A549 (cell line): ENCODE data around the gene HTR6. TPM values are rescaled to one million over a fixed set of nuclear protein-coding genes. Genes with fewer than 3 reads are reported as not detected.

ENCODE experiments used
- ATAC-seq, 2 experiments: fragments of 200-7000 bp in 1 of 2; fragments of >200 bp in 1 of 2; cut with Nextera tagmentation in 1 of 2; cut with Tn5 transposase in 1 of 2; 3 replicates each; pipeline versions ENCODE4 v1.8.0 to v1.9.1; 2018 to 2020; ENCODE audit warnings: mild to moderate bottlenecking in 1 of 2, moderate library complexity in 1 of 2
- CTCF ChIA-PET: fragments of 300-600 bp; sonication (Branson Sonifier 250); formaldehyde crosslinking; extraction: SDS; loops from one replicate; lab custom pipeline; 2021; ENCODE audit warnings: antibody characterized with exemption, inconsistent platforms; lab: Yijun Ruan, JAX
- POLR2A ChIA-PET: fragments of 350-600 bp; formaldehyde crosslinking; extraction: SDS; loops from one replicate; lab custom pipeline; 2021; ENCODE audit warnings: antibody characterized with exemption, inconsistent platforms; lab: Yijun Ruan, JAX
- DNase-seq, 2 experiments: peaks; one replicate each; pipeline versions ENCODE4 v3.0.0 to v3.0.0-alpha.2; 2011 to 2016; ENCODE audit warnings: low read depth in 1 of 2, low spot score in 1 of 2
- FAIRE-seq: peaks from 2 replicates; lab custom pipeline; 2011; peaks lifted over from hg19 to GRCh38; lab: Jason Lieb, UNC
- H3K27ac ChIP-seq, 2 experiments: fragments of >200 bp; sonication (Bioruptor Twin); formaldehyde crosslinking; 3 replicates each; pipeline ENCODE4 v1.5.1; 2016 to 2017
- H3K4me1 ChIP-seq: fragments of >200 bp; sonication (Bioruptor Twin); formaldehyde crosslinking; 3 replicates; pipeline ENCODE4 v1.6.1; 2016
- H3K4me2 ChIP-seq: fragments of >200 bp; sonication (Bioruptor Twin); formaldehyde crosslinking; 3 replicates; pipeline ENCODE4 v1.6.1; 2016
- H3K4me3 ChIP-seq: fragments of >200 bp; sonication (Bioruptor Twin); formaldehyde crosslinking; 3 replicates; pipeline ENCODE4 v1.5.1; 2016
- H3K9me3 ChIP-seq: fragments of >200 bp; sonication (Bioruptor Twin); formaldehyde crosslinking; 3 replicates; pipeline ENCODE4 v1.6.1; 2016
- BCL3 ChIP-seq: fragments of >200 bp; sonication (Bioruptor Twin); formaldehyde crosslinking; IDR thresholded peaks from 3 replicates; pipeline ENCODE4 v1.6.1; 2016
- CBX2 ChIP-seq: fragments of 200-600 bp; sonication (generic); IDR thresholded peaks from 2 replicates; pipeline ENCODE4 v1.6.1; 2016; ENCODE audit warnings: low read depth, mild to moderate bottlenecking, borderline replicate concordance
- CHD2 ChIP-seq: fragments of 150-350 bp; IDR thresholded peaks from 2 replicates; pipeline ENCODE4 v1.6.1; 2014; ENCODE audit warnings: low read length; ENCODE audit not compliant: partially characterized antibody
- E2F6 ChIP-seq: IDR thresholded peaks from 2 replicates; pipeline ENCODE4 v1.6.1; 2012; ENCODE audit warnings: low read depth, borderline replicate concordance
- EHF ChIP-seq: fragments of 250-450 bp; sonication (Bioruptor Pico); IDR thresholded peaks from 2 replicates; pipeline ENCODE4 v1.5.0; 2020; ENCODE audit warnings: mild to moderate bottlenecking
- EHMT2 ChIP-seq: fragments of 200-600 bp; sonication (generic); IDR thresholded peaks from 2 replicates; pipeline ENCODE4 v1.6.1; 2016; ENCODE audit warnings: antibody characterized with exemption, low read depth, mild to moderate bottlenecking, moderate library complexity
- FOSL2 ChIP-seq, 2 experiments: fragments of 450-650 bp in 1 of 2; fragments of >200 bp in 1 of 2; sonication (Bioruptor Twin) in 1 of 2; formaldehyde crosslinking; IDR thresholded peaks; 2 replicates each; pipeline versions ENCODE4 v1.5.0 to v1.6.1; 2016 to 2020; ENCODE audit warnings: mild to moderate bottlenecking in 1 of 2, moderate library complexity in 1 of 2
- FOXS1 ChIP-seq: fragments of 250-450 bp; sonication (Bioruptor Pico); IDR thresholded peaks from 2 replicates; pipeline ENCODE4 v1.5.0; 2020; ENCODE audit warnings: mild to moderate bottlenecking, moderate library complexity
- GATA3 ChIP-seq: IDR thresholded peaks from 2 replicates; pipeline ENCODE4 v1.6.1; 2012; ENCODE audit warnings: borderline replicate concordance
- HMGXB4 ChIP-seq: fragments of 250-450 bp; sonication (Bioruptor Pico); IDR thresholded peaks from 2 replicates; pipeline ENCODE4 v1.5.0; 2021; ENCODE audit warnings: mild to moderate bottlenecking, moderate library complexity, borderline replicate concordance
- JUN ChIP-seq, 2 experiments: fragments of >200 bp; sonication (Bioruptor Twin); formaldehyde crosslinking; IDR thresholded peaks; 2 replicates in 1 of 2; 3 replicates in 1 of 2; pipeline ENCODE4 v1.6.1; 2016 to 2017
- JUNB ChIP-seq: fragments of >200 bp; sonication (Bioruptor Twin); formaldehyde crosslinking; IDR thresholded peaks from 2 replicates; pipeline ENCODE4 v1.6.1; 2016
- MAZ ChIP-seq: fragments of 150-350 bp; IDR thresholded peaks from 2 replicates; pipeline ENCODE4 v1.6.1; 2014; ENCODE audit warnings: antibody characterized with exemption, low read depth, low read length, borderline replicate concordance
- NPAS2 ChIP-seq: fragments of 250-450 bp; sonication (Bioruptor Pico); IDR thresholded peaks from 2 replicates; pipeline ENCODE4 v1.8.0; 2022; ENCODE audit warnings: mild to moderate bottlenecking, moderate library complexity, borderline replicate concordance
- POLR2AphosphoS2 ChIP-seq: conservative IDR thresholded peaks from 2 replicates; pipeline ENCODE4 v1.6.1; 2012; ENCODE audit warnings: low read length, improper control_type of control experiment, inconsistent platforms
- RAD21 ChIP-seq, 2 experiments: fragments of >200 bp in 1 of 2; sonication (Bioruptor Twin) in 1 of 2; formaldehyde crosslinking in 1 of 2; IDR thresholded peaks in 1 of 2; conservative IDR thresholded peaks in 1 of 2; 2 replicates in 1 of 2; 3 replicates in 1 of 2; pipeline ENCODE4 v1.6.1; 2012 to 2018; ENCODE audit warnings: inconsistent platforms in 1 of 2
- RCOR1 ChIP-seq: fragments of 150-350 bp; IDR thresholded peaks from 2 replicates; pipeline ENCODE4 v1.6.1; 2014; ENCODE audit warnings: antibody characterized with exemption, low read length, low read depth
- RFX5 ChIP-seq: fragments of 450-650 bp; IDR thresholded peaks from 2 replicates; pipeline ENCODE4 v1.7.1; 2014; ENCODE audit warnings: antibody characterized with exemption, mild to moderate bottlenecking, moderate library complexity
- RNF2 ChIP-seq: fragments of 200-600 bp; sonication (generic); IDR thresholded peaks from 2 replicates; pipeline ENCODE4 v1.6.1; 2016; ENCODE audit warnings: low read depth, mild to moderate bottlenecking, antibody characterized with exemption, moderate library complexity, borderline replicate concordance
- SMC3 ChIP-seq: fragments of >200 bp; sonication (Bioruptor Twin); formaldehyde crosslinking; IDR thresholded peaks from 3 replicates; pipeline ENCODE4 v1.6.1; 2018; ENCODE audit warnings: inconsistent platforms
- SREBF2 ChIP-seq: fragments of 450-650 bp; IDR thresholded peaks from 2 replicates; pipeline ENCODE4 v1.6.1; 2014; ENCODE audit warnings: mild to moderate bottlenecking, moderate library complexity
- TP53 ChIP-seq: fragments of 250-450 bp; sonication (Bioruptor Pico); IDR thresholded peaks from 2 replicates; pipeline ENCODE4 v1.5.0; 2021; ENCODE audit warnings: mild to moderate bottlenecking, moderate library complexity
- USF2 ChIP-seq: fragments of 450-650 bp; IDR thresholded peaks from 2 replicates; pipeline ENCODE4 v1.6.1; 2014; ENCODE audit warnings: antibody characterized with exemption
- ZC3H11A ChIP-seq: fragments of 450-650 bp; IDR thresholded peaks from 2 replicates; pipeline ENCODE4 v1.6.1; 2014; ENCODE audit warnings: antibody characterized with exemption, mild to moderate bottlenecking
- ZNF302 ChIP-seq: fragments of 250-450 bp; sonication (Bioruptor Pico); IDR thresholded peaks from 2 replicates; pipeline ENCODE4 v1.9.0; 2021; ENCODE audit warnings: inconsistent platforms, mild to moderate bottlenecking, moderate library complexity
- ZSCAN20 ChIP-seq: fragments of 250-450 bp; sonication (Bioruptor Pico); IDR thresholded peaks from 2 replicates; pipeline ENCODE4 v1.8.0; 2022; ENCODE audit warnings: mild to moderate bottlenecking, moderate library complexity
- WGBS: methylation state at CpG from one replicate; pipeline ENCODE4 v1.1.6; 2017; ENCODE audit errors: missing lambda C conversion rate; 5-methylcytosine and 5-hydroxymethylcytosine counted together
- polyA plus RNA-seq, 4 experiments: library from polyadenylated mRNA; depleted of rRNA in 3 of 4; stranded (reverse); fragments of >200 nt; fragmentation: RNase III in 1 of 4; extraction: RNeasy Plus Mini Kit Qiagen cat#74134 plus additional on column Dnase treatment in 1 of 4; gene quantifications; 2 replicates in 3 of 4; 3 replicates in 1 of 4; pipeline ENCODE4 v1.2.3, GENCODE V29; 2011 to 2017

The HTR6 gene
- polyA plus RNA-seq, 2 of the 4 experiments (the other 2 are of a cell fraction): 0.21 TPM; not detected in 1

GRCh38 chr1:19616489-19616888 is 48.2 kb upstream of the HTR6 start:
- WGBS: 29% methylated on average over 2 of the region's 2 CpGs
- TF ChIP-seq BCL3 (no peak), JUN (IDR thresholded peaks at IDR 0.05) (no peak), EHMT2 (no peak), RFX5 (no peak), HMGXB4 (no peak), USF2 (no peak), EHF (no peak), MAZ (no peak), E2F6 (no peak), POLR2AphosphoS2 (no peak), TP53 (CRISPR knock-in tag) (no peak), CBX2 (no peak), RCOR1 (no peak), FOXS1 (no peak), JUNB (no peak), NPAS2 (CRISPR knock-in tag) (no peak), FOSL2 (IDR thresholded peaks at IDR 0.05) (no peak), FOSL2 (CRISPR knock-in tag; IDR thresholded peaks at IDR 0.05) (no peak)
- no peak for FAIRE-seq
- Histone ChIP-seq H3K9me3 (no peaks in the 10 kb centered on the region), H3K4me3 (no peak overlapping the region), H3K4me1 (peaks cover 26% of the 10 kb centered on the region), H3K4me2 (peak overlapping the region; percentile 51), H3K27ac (peak overlapping the region; percentile 56 to 67; a peak in 4 of 6 replicates)
- ChIA-PET CTCF (no interaction called here), POLR2A (no interaction called here)
- peak in 1 of 2 experiments; percentile 50; a peak in 1 of 6 replicates for ATAC-seq
- no peak for DNase-seq

- ChIA-PET POLR2A (no interaction called here), CTCF (interaction anchor here (0.6 to 2.3 kb wide), 2 partner anchors 37 to 301 kb away, joined by 4 to 6 read pairs; no protein-coding TSS in a partner anchor)
- WGBS: 85% methylated on average over 3 of the region's 3 CpGs
- Histone ChIP-seq H3K9me3 (no peaks in the 10 kb centered on the region), H3K27ac (peak overlapping the region; percentile 56 to 67; a peak in 4 of 6 replicates), H3K4me2 (peak overlapping the region; percentile 51; the same call in 2 of the 3 replicates), H3K4me3 (no peak overlapping the region), H3K4me1 (peaks cover 29% of the 10 kb centered on the region)
- DNase-seq (no peak), ATAC-seq (no peak), FAIRE-seq (no peak)
- no peak for TF ChIP-seq ZSCAN20 (CRISPR knock-in tag)
- TF ChIP-seq GATA3: no peak
- TF ChIP-seq RNF2: no peak
- no peak for TF ChIP-seq SREBF2
- no peak for TF ChIP-seq FOXS1
- no peak for TF ChIP-seq CBX2
- TF ChIP-seq BCL3: no peak
- no peak for TF ChIP-seq ZC3H11A
- TF ChIP-seq SMC3: no peak
- TF ChIP-seq ZNF302 (CRISPR knock-in tag): no peak
- TF ChIP-seq CHD2: no peak
- no peak for TF ChIP-seq RAD21 (conservative IDR thresholded peaks at IDR 0.05 in 1 of 2, IDR thresholded peaks at IDR 0.05 in 1 of 2)
These were observed 47.3 kb upstream of the HTR6 start for GRCh38 chr1:19617376-19617775.
